ENCODE measurements around the gene LEKR1. TPM values are rescaled to one million over a fixed set of nuclear protein-coding genes. Genes with fewer than 3 reads are reported as not detected.

LEKR1 gene
- polyA plus RNA-seq, 1 experiment, result 0.12 TPM

- POLR2A ChIA-PET, result no interaction called here
- Histone ChIP-seq H3K4me3 (ENCODE audit: low read depth, low read length) (no peak overlapping the region), H3K27me3 (ENCODE audit: control insufficient read depth, insufficient read depth, low read length) (no peaks in the 10 kb centered on the region), H3K36me3 (ENCODE audit: control insufficient read depth, insufficient read depth, low read length) (no peaks in the 10 kb centered on the region)
- TF ChIP-seq CTCF (IDR thresholded peaks at IDR 0.05; ENCODE audit: insufficient read depth, low read depth, low read length), result no peak
- DNase-seq (ENCODE audit: low read depth), result no peak
- CTCF ChIA-PET, result no interaction called here
Measured at GRCh38 chr3:156985711-156986110, 159.6 kb downstream of the LEKR1 start.

DNA sequence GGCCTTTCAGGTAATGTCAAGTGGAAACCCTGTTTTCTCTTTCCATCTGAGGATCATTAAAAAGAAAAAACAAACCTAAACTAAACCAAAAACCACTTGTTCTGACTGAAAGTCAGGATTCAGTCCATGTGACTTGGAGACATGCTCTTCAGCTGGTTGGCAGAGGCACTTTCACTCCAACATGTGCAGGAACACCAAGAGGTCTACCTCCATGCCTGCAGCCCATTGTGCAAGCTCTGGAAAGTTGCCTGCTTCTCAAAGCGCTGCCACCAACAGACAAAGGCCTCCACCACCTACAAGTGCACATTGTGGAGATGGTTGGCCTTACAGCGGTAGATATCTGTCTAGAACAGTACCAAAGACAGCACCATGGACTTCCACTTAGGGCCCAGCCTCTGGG, 161.8 kb downstream of the LEKR1 start:
- no peaks in the 10 kb centered on the region for H3K36me3 ChIP-seq (ENCODE audit: control insufficient read depth, insufficient read depth, low read length)
- CTCF ChIA-PET, result interaction anchor here (0.8 kb wide), 1 partner anchor 15 kb away, joined by 3 read pairs; no protein-coding TSS in a partner anchor
- POLR2A ChIA-PET, result no interaction called here
- H3K27me3 ChIP-seq (ENCODE audit: control insufficient read depth, insufficient read depth, low read length), result no peaks in the 10 kb centered on the region
- no peak for TF ChIP-seq CTCF (IDR thresholded peaks at IDR 0.05; ENCODE audit: insufficient read depth, low read depth, low read length)
- no peak overlapping the region for H3K4me3 ChIP-seq (ENCODE audit: low read depth, low read length)
- DNase-seq (ENCODE audit: low read depth), result no peak

- POLR2A ChIA-PET, result interaction anchor here (0.6 to 0.7 kb wide), 2 partner anchors 37 to 95 kb away, joined by 4 to 9 read pairs; no protein-coding TSS in a partner anchor
- DNase-seq (ENCODE audit: low read depth), result peak; percentile 12
- Histone ChIP-seq H3K36me3 (ENCODE audit: control insufficient read depth, insufficient read depth, low read length) (no peaks in the 10 kb centered on the region), H3K4me3 (ENCODE audit: low read depth, low read length) (no peak overlapping the region), H3K27me3 (ENCODE audit: control insufficient read depth, insufficient read depth, low read length) (no peaks in the 10 kb centered on the region)
- CTCF ChIA-PET, result no interaction called here
- TF ChIP-seq CTCF (IDR thresholded peaks at IDR 0.05; ENCODE audit: insufficient read depth, low read depth, low read length), result no peak
Measured at GRCh38 chr3:156997351-156997750, 171.2 kb downstream of the LEKR1 start.

DNA sequence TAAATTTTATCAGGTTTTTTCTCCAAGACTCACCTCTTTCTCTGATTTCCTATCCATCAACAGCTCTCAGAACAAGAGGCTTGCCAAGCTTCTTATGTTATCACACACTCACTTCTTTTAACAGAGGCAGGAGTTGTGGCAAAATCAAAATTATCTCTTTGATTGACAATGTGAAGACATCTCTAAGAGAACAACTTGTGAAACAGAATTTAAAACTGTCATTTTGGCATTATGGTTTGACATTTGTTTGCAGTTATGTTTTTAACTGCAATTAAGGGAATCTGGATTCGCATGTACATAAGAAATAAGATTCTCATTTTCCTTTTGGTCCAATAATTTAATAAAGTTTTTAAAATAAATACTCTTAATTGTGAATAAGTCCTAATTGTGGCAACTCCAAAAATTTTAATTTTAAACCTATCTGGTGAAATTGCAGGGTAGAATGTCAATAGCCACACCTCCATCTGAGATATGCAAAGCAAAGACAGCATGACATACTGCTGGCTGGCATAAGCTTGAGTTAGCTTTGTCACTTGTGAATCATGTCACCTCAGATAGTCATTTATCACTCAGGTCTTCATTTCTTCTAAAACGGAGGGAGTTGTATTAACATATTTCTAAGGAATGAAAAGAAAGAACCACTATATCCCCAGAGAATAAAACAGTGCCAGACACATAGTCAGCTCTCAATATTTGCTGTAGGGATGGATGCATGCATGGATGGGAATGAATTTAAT, 175.2 kb downstream of the LEKR1 start:
- TF ChIP-seq CTCF (IDR thresholded peaks at IDR 0.05; ENCODE audit: insufficient read depth, low read depth, low read length), result no peak
- no peak overlapping the region for H3K4me3 ChIP-seq (ENCODE audit: low read depth, low read length)
- CTCF ChIA-PET, result interaction anchor here (1.0 kb wide), 1 partner anchor 374 kb away, joined by 4 read pairs; no protein-coding TSS in a partner anchor
- POLR2A ChIA-PET, result no interaction called here
- DNase-seq (ENCODE audit: low read depth), result no peak
- H3K27me3 ChIP-seq (ENCODE audit: control insufficient read depth, insufficient read depth, low read length), result no peaks in the 10 kb centered on the region
- no peaks in the 10 kb centered on the region for H3K36me3 ChIP-seq (ENCODE audit: control insufficient read depth, insufficient read depth, low read length)

- no peak for TF ChIP-seq CTCF (IDR thresholded peaks at IDR 0.05; ENCODE audit: insufficient read depth, low read depth, low read length)
- no peaks in the 10 kb centered on the region for H3K27me3 ChIP-seq (ENCODE audit: control insufficient read depth, insufficient read depth, low read length)
- ChIA-PET POLR2A (no interaction called here), CTCF (no interaction called here)
- no peak for DNase-seq (ENCODE audit: low read depth)
- H3K4me3 ChIP-seq (ENCODE audit: low read depth, low read length), result no peak overlapping the region
- H3K36me3 ChIP-seq (ENCODE audit: control insufficient read depth, insufficient read depth, low read length), result no peaks in the 10 kb centered on the region
Measured at GRCh38 chr3:157021679-157022078, 195.5 kb downstream of the LEKR1 start.
